Sigmoid colon (tissue), 7 donors: ENCODE measurements around the gene RBM25. TPM values are rescaled to one million over a fixed set of nuclear protein-coding genes. Genes with fewer than 3 reads are reported as not detected.

Experiments
- DNase-seq: peaks from one replicate; pipeline ENCODE4 v3.0.0-alpha.2; 2019
- H3K27ac ChIP-seq, 4 donors: fragments of 200-600 bp; sonication (generic); one replicate each; pipeline ENCODE4 v1.5.1; 2016 to 2019; ENCODE audit warnings: mild to moderate bottlenecking in 1 of 4
- H3K27me3 ChIP-seq, 3 donors: fragments of 200-600 bp; sonication (generic); one replicate each; pipeline ENCODE4 v1.5.1; 2019; ENCODE audit warnings: mild to moderate bottlenecking in 1 of 3
- H3K36me3 ChIP-seq, 4 donors: fragments of 200-600 bp; sonication (generic); one replicate each; pipeline ENCODE4 v1.5.1; 2016 to 2019
- H3K4me1 ChIP-seq, 4 donors: fragments of 200-600 bp; sonication (generic); one replicate each; pipeline ENCODE4 v1.5.1; 2017 to 2019
- H3K4me3 ChIP-seq, 4 donors: fragments of 200-600 bp; sonication (generic); one replicate each; pipeline ENCODE4 v1.5.1; 2017 to 2019; ENCODE audit warnings: mild to moderate bottlenecking in 2 of 4, moderate library complexity in 1 of 4
- H3K9me3 ChIP-seq, 4 donors: fragments of 200-600 bp in 3 of 4; sonication (generic) in 3 of 4; one replicate each; pipeline versions ENCODE4 v1.5.1 to v1.6.1; 2013 to 2019
- EP300 ChIP-seq, 4 donors: sonication (generic); formaldehyde crosslinking; IDR thresholded peaks; one replicate each; pipeline ENCODE4 v1.6.1; 2017; ENCODE audit warnings: antibody characterized with exemption in 4 of 4
- POLR2A ChIP-seq, 2 donors: fragments of 450-650 bp; IDR thresholded peaks; one replicate each; pipeline ENCODE4 v1.6.1; 2016; ENCODE audit warnings: antibody characterized with exemption in 2 of 2, mild to moderate bottlenecking in 2 of 2, moderate library complexity in 2 of 2
- POLR2AphosphoS5 ChIP-seq, 4 donors: sonication (generic); formaldehyde crosslinking; IDR thresholded peaks; one replicate each; pipeline ENCODE4 v1.6.1; 2017; ENCODE audit warnings: antibody characterized with exemption in 4 of 4
- WGBS, 2 donors: extraction: QIAGEN DNeasy Blood & Tissue Kit; methylation state at CpG; one replicate each; pipeline ENCODE4 v1.1.7; 2013; 5-methylcytosine and 5-hydroxymethylcytosine counted together
- intact Hi-C: fragments of 100-400 bp; cut with DNase I; formaldehyde crosslinking; loops from one replicate; pipeline ENCODE4 v1.15.1; 2023
- polyA plus RNA-seq, 3 donors: library from polyadenylated mRNA; stranded (reverse); fragments of 200-250 nt; gene quantifications; one replicate each; pipeline ENCODE4 v1.2.3, GENCODE V29; 2013
- total RNA-seq, 4 donors: library from RNA; depleted of rRNA; stranded (reverse); fragments of >200 nt; gene quantifications; one replicate each; pipeline ENCODE4 v1.1.0, GENCODE V29; 2016
- TF ChIP-seq, protein P1 (sequence below), 4 experiments: fragments of 450-650 bp in 3 of 4; fragments of 200-600 bp in 1 of 4; IDR thresholded peaks; one replicate each; pipeline ENCODE4 v1.5.1; 2016 to 2019; ENCODE audit warnings: antibody characterized with exemption in 4 of 4, mild to moderate bottlenecking in 3 of 4, moderate library complexity in 2 of 4
- donor health status: healthy with polysubstance abuse.
- donor health status: Bipolar disorder and iron deficiency.
- donor health status: healthy.

The RBM25 gene
- total and polyA plus RNA-seq, 7 donors: 10.8 to 78.9 (median 46.7) TPM

DNA sequence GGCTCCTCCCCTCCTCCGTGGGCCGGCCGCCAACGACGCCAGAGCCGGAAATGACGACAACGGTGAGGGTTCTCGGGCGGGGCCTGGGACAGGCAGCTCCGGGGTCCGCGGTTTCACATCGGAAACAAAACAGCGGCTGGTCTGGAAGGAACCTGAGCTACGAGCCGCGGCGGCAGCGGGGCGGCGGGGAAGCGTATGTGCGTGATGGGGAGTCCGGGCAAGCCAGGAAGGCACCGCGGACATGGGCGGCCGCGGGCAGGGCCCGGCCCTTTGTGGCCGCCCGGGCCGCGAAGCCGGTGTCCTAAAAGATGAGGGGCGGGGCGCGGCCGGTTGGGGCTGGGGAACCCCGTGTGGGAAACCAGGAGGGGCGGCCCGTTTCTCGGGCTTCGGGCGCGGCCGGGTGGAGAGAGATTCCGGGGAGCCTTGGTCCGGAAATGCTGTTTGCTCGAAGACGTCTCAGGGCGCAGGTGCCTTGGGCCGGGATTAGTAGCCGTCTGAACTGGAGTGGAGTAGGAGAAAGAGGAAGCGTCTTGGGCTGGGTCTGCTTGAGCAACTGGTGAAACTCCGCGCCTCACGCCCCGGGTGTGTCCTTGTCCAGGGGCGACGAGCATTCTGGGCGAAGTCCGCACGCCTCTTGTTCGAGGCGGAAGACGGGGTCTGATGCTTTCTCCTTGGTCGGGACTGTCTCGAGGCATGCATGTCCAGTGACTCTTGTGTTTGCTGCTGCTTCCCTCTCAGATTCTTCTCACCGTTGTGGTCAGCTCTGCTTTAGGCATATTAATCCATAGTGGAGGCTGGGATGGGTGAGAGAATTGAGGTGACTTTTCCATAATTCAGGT is 78.3 kb downstream of the RBM25 start, which contains the start of gene PSEN1:
Gene PSEN1 (plus strand): TSS at position 121 of the 839 bp plus-strand sequence. CDS start 11,513 bp downstream, outside the sequence.
- Histone ChIP-seq H3K27ac (peak within 1 kb of the TSS; percentile 84 to 96 (median 94)), H3K27me3 (no peaks in the 10 kb centered on the region), H3K4me3 (peak within 1 kb of the TSS; percentile 59 to 97 (median 80)), H3K9me3 (no peaks in the 10 kb centered on the region), H3K4me1 (peaks cover 0 to 21% (median 15%) of the 10 kb centered on the region in 4 donors), H3K36me3 (no peaks in the 10 kb centered on the region)
- intact Hi-C loops: no loop called here
- WGBS, 2 donors: 0 to 1% methylated on average over 71 of the region's 71 CpGs
- TF ChIP-seq POLR2A (IDR thresholded peaks at IDR 0.05) (peak; percentile 72 to 87), POLR2AphosphoS5 (IDR thresholded peaks at IDR 0.05) (peak; percentile 91 to 97 (median 96))
- TF ChIP-seq, protein P1, sequence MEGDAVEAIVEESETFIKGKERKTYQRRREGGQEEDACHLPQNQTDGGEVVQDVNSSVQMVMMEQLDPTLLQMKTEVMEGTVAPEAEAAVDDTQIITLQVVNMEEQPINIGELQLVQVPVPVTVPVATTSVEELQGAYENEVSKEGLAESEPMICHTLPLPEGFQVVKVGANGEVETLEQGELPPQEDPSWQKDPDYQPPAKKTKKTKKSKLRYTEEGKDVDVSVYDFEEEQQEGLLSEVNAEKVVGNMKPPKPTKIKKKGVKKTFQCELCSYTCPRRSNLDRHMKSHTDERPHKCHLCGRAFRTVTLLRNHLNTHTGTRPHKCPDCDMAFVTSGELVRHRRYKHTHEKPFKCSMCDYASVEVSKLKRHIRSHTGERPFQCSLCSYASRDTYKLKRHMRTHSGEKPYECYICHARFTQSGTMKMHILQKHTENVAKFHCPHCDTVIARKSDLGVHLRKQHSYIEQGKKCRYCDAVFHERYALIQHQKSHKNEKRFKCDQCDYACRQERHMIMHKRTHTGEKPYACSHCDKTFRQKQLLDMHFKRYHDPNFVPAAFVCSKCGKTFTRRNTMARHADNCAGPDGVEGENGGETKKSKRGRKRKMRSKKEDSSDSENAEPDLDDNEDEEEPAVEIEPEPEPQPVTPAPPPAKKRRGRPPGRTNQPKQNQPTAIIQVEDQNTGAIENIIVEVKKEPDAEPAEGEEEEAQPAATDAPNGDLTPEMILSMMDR (IDR thresholded peaks at IDR 0.05): no peak
- DNase-seq: peak; percentile 98

- DNase-seq: no peak
- Histone ChIP-seq H3K27ac (no peak overlapping the region), H3K36me3 (no peaks in the 10 kb centered on the region), H3K4me3 (no peak overlapping the region), H3K9me3 (no peaks in the 10 kb centered on the region), H3K27me3 (no peaks in the 10 kb centered on the region), H3K4me1 (peaks cover 0 to 35% (median 20%) of the 10 kb centered on the region in 4 donors)
- intact Hi-C loops: no loop called here
- 94 to 98% methylated on average over 1 of the region's 1 CpG for WGBS, 2 donors
- TF ChIP-seq POLR2A (IDR thresholded peaks at IDR 0.05) (no peak), POLR2AphosphoS5 (IDR thresholded peaks at IDR 0.05) (no peak), EP300 (IDR thresholded peaks at IDR 0.05) (no peak)
- TF ChIP-seq, protein P1 (IDR thresholded peaks at IDR 0.05): no peak
Observed at GRCh38 chr14:73140811-73141323, 82.5 kb downstream of the RBM25 start.

DNA sequence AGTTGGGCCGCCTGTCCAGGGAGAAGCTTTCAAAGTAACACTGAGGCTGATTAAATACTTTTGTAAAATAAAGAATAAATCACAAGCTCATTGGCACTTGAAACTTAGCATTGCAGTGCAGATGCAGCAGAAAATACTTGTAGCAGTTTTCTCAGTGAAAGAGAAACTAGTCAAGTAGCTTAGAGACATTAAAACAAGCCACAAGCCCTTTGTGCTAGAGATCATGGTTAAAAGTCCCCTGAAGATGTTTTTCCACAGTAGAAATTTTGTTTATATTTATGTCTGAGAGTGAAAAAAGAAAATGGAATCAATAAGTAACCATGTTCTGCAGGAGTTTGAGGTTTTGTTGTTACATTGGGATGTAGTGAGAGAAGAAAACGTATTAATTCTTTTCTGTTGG is 83.9 kb downstream of the RBM25 start:
- no peaks in the 10 kb centered on the region for H3K36me3 ChIP-seq
- WGBS, 2 donors: 74 to 78% methylated on average over 2 of the region's 2 CpGs
- H3K4me3 ChIP-seq: no peak overlapping the region
- H3K27ac ChIP-seq: no peak overlapping the region
- no peaks in the 10 kb centered on the region for H3K27me3 ChIP-seq
- H3K4me1 ChIP-seq: peaks cover 0 to 34% (median 15%) of the 10 kb centered on the region in 4 donors
- intact Hi-C loops: no loop called here
- no peak for DNase-seq
- no peaks in the 10 kb centered on the region for H3K9me3 ChIP-seq
- no peak for TF ChIP-seq POLR2AphosphoS5 (IDR thresholded peaks at IDR 0.05)
- no peak for TF ChIP-seq POLR2A (IDR thresholded peaks at IDR 0.05)
- TF ChIP-seq EP300 (IDR thresholded peaks at IDR 0.05): no peak
- TF ChIP-seq, protein P1 (IDR thresholded peaks at IDR 0.05): no peak

GRCh38 chr14:73143003-73143402 is 84.7 kb downstream of the RBM25 start:
- DNase-seq: no peak
- Histone ChIP-seq H3K4me3 (no peak overlapping the region), H3K4me1 (peaks cover 0 to 28% (median 8%) of the 10 kb centered on the region in 4 donors), H3K27me3 (no peaks in the 10 kb centered on the region), H3K27ac (no peak overlapping the region), H3K36me3 (peaks cover 0 to 3% (median 1%) of the 10 kb centered on the region in 4 donors), H3K9me3 (no peaks in the 10 kb centered on the region)
- intact Hi-C loops: no loop called here
- no peak for TF ChIP-seq POLR2AphosphoS5 (IDR thresholded peaks at IDR 0.05)
- WGBS, 2 donors: 87 to 89% methylated on average over 5 of the region's 5 CpGs

- intact Hi-C loops: no loop called here
- H3K4me3 ChIP-seq: no peak overlapping the region
- peaks cover 0 to 9% (median 6%) of the 10 kb centered on the region in 4 donors for H3K36me3 ChIP-seq
- no peak for DNase-seq
- TF ChIP-seq, protein P1 (IDR thresholded peaks at IDR 0.05): no peak
- TF ChIP-seq POLR2A (IDR thresholded peaks at IDR 0.05) (no peak), EP300 (IDR thresholded peaks at IDR 0.05) (no peak), POLR2AphosphoS5 (IDR thresholded peaks at IDR 0.05) (no peak)
- H3K4me1 ChIP-seq: peaks cover 0 to 23% (median 6%) of the 10 kb centered on the region in 4 donors
- no peaks in the 10 kb centered on the region for H3K9me3 ChIP-seq
- H3K27me3 ChIP-seq: no peaks in the 10 kb centered on the region
- no peak overlapping the region for H3K27ac ChIP-seq
- WGBS, 2 donors: 90 to 91% methylated on average over 3 of the region's 3 CpGs
Observed at GRCh38 chr14:73143617-73144016, 85.3 kb downstream of the RBM25 start.
